Ovary (tissue), 9 donors: ENCODE data around the gene GATB. TPM values are rescaled to one million over a fixed set of nuclear protein-coding genes. Genes with fewer than 3 reads are reported as not detected.

Experiments used
- DNase-seq, 5 donors: peaks; one replicate each; pipeline ENCODE4 v3.0.0-alpha.2; 2019 to 2020
- H3K27ac ChIP-seq, 2 donors: fragments of 200-600 bp; one replicate each; pipeline versions ENCODE4 v1.5.1 to v1.8.0; 2019 to 2022
- H3K27me3 ChIP-seq: fragments of 200-600 bp; one replicate; pipeline ENCODE4 v1.8.0; 2022
- H3K36me3 ChIP-seq: fragments of 200-600 bp; sonication (generic); one replicate; pipeline ENCODE4 v1.5.1; 2019
- H3K4me1 ChIP-seq: one replicate; pipeline ENCODE4 v1.8.1; 2013; ENCODE audit warnings: mild to moderate bottlenecking, moderate library complexity; ENCODE audit not compliant: insufficient read depth
- H3K4me3 ChIP-seq: fragments of 200-600 bp; sonication (generic); one replicate; pipeline ENCODE4 v1.5.1; 2017
- H3K9me3 ChIP-seq, 2 donors: fragments of 200-600 bp in 1 of 2; sonication (generic) in 1 of 2; one replicate each; pipeline versions ENCODE4 v1.5.1 to v1.8.1; 2013 to 2019; ENCODE audit warnings: mild to moderate bottlenecking in 1 of 2, moderate library complexity in 1 of 2
- EP300 ChIP-seq: sonication (generic); formaldehyde crosslinking; IDR thresholded peaks from one replicate; pipeline ENCODE4 v1.6.1; 2017; ENCODE audit warnings: antibody characterized with exemption
- POLR2A ChIP-seq: fragments of 450-650 bp; IDR thresholded peaks from one replicate; pipeline ENCODE4 v1.6.1; 2017; ENCODE audit warnings: antibody characterized with exemption, mild to moderate bottlenecking, moderate library complexity
- WGBS, 3 donors: extraction: QIAGEN DNeasy Blood & Tissue Kit in 1 of 3; methylation state at CpG; one replicate each; pipeline versions ENCODE4 v1.1.5 to v1.1.7; 2013 to 2017; 5-methylcytosine and 5-hydroxymethylcytosine counted together
- intact Hi-C, 4 donors: fragments of 100-400 bp; cut with DNase I; formaldehyde crosslinking; loops; one replicate each; pipeline versions ENCODE4 v1.11.0 to v1.15.1; 2022 to 2023
- polyA plus RNA-seq, 2 donors: library from polyadenylated mRNA; stranded (reverse); fragments of 200-250 nt in 1 of 2; fragments of 350-450 nt in 1 of 2; fragmentation: Illumina TruSeq in 1 of 2; extraction: RNeasy Lipid Tissue Mini Kit (QIAGEN cat#74804) in 1 of 2; gene quantifications; one replicate each; pipeline ENCODE4 v1.2.3, GENCODE V29; 2013 to 2014
- total RNA-seq, 7 donors: library from RNA; depleted of rRNA in 2 of 7; stranded (reverse); fragments of >200 nt in 2 of 7; fragmentation: NEBNext Ultra II Directional in 3 of 7; extraction: Animal tissue kit (Norgen Biotek cat#: 25700) in 3 of 7; gene quantifications; one replicate each; pipeline versions ENCODE4 v1.1.0 to v1.2.4, GENCODE V29; 2016 to 2023
- TF ChIP-seq, protein P1 (sequence below), 3 donors: fragments of 450-650 bp in 2 of 3; fragments of 200-600 bp in 1 of 3; IDR thresholded peaks; one replicate each; pipeline versions ENCODE4 v1.5.1 to v1.8.0; 2016 to 2022; ENCODE audit warnings: antibody characterized with exemption in 3 of 3, mild to moderate bottlenecking in 1 of 3
- donor health status: DM: no; HTN: no; CAD: no; lungs with moderate emphysema.
- donor health status: DM: no; HTN: no; CAD: no.
- donor health status: Bipolar disorder and iron deficiency.
- donor health status: DM: yes; HTN: yes; CAD: no.
- donor health status: DM: no; HTN: no; CAD: no.
- donor health status: DM: yes; HTN: yes; CAD: no.

GATB gene
- total and polyA plus RNA-seq, 9 donors, result 10.0 to 21.3 (median 13.0) TPM

DNA sequence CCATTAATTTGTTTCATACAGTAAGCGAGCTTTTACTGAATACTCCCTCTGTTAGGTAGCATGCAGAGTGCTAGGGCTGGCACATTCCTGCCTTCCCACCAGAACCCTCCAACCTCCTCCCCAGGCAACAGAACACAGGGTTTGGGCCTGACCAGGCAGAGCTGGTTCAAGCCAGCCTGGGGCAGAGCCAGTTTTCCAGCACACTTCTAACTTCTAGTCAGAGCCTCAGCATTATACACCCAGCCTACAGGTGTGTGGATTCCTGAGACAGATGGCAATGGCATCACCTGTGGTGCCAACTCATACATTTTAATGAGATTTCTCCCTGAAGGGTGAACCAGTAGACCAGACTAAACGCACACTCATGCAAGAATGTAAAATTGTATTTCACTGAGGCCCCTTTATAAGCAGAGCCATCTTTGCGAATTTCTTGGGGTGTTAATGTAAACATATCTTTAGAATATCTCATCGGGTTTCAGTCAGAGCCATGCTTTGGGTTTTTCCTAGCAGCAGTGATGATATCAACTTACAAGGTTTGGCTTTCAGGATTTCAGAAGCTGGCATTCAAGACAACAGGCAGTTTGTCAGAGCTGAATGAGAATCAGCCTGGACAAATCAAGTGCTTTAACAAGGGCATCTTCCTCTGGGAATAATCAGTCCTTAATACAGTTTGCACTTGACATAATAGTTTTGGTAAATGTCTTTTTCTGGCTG is 92.0 kb downstream of the GATB start:
- intact Hi-C loops, result no loop called here
- WGBS, 3 donors, result 87 to 93% (median 92%) methylated on average over 4 of the region's 4 CpGs
- Histone ChIP-seq H3K27ac (no peak overlapping the region), H3K36me3 (no peaks in the 10 kb centered on the region), H3K4me3 (no peak overlapping the region), H3K9me3 (no peaks in the 10 kb centered on the region), H3K27me3 (no peaks in the 10 kb centered on the region), H3K4me1 (peaks cover 2% of the 10 kb centered on the region)
- TF ChIP-seq POLR2A (no peak), EP300 (no peak)
- TF ChIP-seq, protein P1, sequence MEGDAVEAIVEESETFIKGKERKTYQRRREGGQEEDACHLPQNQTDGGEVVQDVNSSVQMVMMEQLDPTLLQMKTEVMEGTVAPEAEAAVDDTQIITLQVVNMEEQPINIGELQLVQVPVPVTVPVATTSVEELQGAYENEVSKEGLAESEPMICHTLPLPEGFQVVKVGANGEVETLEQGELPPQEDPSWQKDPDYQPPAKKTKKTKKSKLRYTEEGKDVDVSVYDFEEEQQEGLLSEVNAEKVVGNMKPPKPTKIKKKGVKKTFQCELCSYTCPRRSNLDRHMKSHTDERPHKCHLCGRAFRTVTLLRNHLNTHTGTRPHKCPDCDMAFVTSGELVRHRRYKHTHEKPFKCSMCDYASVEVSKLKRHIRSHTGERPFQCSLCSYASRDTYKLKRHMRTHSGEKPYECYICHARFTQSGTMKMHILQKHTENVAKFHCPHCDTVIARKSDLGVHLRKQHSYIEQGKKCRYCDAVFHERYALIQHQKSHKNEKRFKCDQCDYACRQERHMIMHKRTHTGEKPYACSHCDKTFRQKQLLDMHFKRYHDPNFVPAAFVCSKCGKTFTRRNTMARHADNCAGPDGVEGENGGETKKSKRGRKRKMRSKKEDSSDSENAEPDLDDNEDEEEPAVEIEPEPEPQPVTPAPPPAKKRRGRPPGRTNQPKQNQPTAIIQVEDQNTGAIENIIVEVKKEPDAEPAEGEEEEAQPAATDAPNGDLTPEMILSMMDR (IDR thresholded peaks at IDR 0.05), result no peak
- DNase-seq, result no peak

DNA sequence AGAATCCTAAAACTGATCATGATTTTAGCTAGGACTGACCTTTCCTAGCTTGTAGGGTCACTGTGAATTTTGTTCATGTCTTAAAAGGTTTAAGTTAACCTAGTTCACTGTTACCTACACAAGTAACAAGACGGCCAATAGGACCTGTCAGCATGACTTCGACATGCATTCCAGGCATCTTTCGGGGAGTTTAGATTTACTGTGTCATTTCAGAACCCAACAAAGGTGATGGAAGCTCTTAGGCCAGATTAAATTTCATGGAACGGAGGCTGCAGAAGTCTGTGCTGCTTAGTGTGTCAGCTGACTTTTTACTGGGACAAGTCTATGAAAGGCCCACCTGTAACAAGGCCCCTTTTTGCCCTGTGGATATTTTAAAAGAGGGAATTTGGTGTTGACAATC is 93.1 kb downstream of the GATB start:
- DNase-seq, result no peak
- Histone ChIP-seq H3K27me3 (no peaks in the 10 kb centered on the region), H3K9me3 (no peaks in the 10 kb centered on the region), H3K36me3 (no peaks in the 10 kb centered on the region), H3K27ac (no peak overlapping the region), H3K4me1 (no peaks in the 10 kb centered on the region), H3K4me3 (no peak overlapping the region)
- TF ChIP-seq POLR2A, result no peak
- TF ChIP-seq, protein P1 (IDR thresholded peaks at IDR 0.05), result no peak
- TF ChIP-seq EP300, result no peak
- 85 to 91% (median 87%) methylated on average over 4 of the region's 4 CpGs for WGBS, 3 donors
- intact Hi-C loops, result no loop called here

DNA sequence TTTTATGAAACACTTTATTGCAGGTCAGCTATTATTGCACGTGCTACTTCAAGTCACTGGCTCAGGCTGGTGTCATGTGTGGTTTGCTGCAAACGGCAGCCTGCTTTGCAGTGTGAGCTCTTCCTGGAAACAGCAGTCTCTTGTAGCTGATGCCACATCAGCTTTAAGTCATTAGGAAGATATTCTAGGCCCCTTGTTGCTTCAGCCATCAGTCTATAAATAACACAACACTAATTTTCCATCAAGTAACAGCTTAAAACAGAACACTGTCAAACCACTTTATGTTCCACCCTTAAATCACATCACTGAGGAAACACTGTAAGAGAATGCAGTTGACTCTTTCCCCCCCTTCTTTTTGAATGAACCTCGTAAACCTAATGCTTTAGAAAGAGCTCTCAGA is 93.8 kb downstream of the GATB start:
- H3K27me3 ChIP-seq, result no peaks in the 10 kb centered on the region
- WGBS, 3 donors, result 41 to 62% (median 49%) methylated on average over 3 of the region's 3 CpGs
- H3K27ac ChIP-seq, result no peak overlapping the region
- H3K4me1 ChIP-seq, result no peaks in the 10 kb centered on the region
- no peak overlapping the region for H3K4me3 ChIP-seq
- intact Hi-C loops, result no loop called here
- H3K9me3 ChIP-seq, result no peaks in the 10 kb centered on the region
- TF ChIP-seq EP300, result no peak
- no peak for TF ChIP-seq POLR2A
- TF ChIP-seq, protein P1 (IDR thresholded peaks at IDR 0.05), result no peak
- no peak for DNase-seq
- H3K36me3 ChIP-seq, result no peaks in the 10 kb centered on the region

DNA sequence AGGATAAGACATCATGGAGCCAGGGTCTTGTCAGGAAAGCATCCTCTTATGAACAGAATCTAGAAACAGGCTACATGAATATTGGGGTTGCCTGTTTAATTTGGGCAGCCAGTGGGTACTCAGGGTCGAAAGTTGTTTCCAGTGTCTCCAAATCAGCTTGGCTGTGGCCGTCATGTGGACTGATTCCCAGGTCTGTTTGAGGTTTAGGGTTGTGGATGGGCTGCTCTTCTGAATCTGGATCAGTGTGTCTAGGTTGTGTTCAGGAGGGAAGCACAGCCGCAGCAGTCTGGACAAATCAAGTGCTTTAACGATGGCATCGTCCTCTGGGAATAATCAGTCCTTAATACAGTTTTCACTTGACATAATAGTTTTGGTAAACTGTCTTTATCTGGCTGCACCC is 94.3 kb downstream of the GATB start:
- DNase-seq, result no peak
- H3K9me3 ChIP-seq, result no peaks in the 10 kb centered on the region
- H3K27me3 ChIP-seq, result no peaks in the 10 kb centered on the region
- no peaks in the 10 kb centered on the region for H3K4me1 ChIP-seq
- no peak overlapping the region for H3K4me3 ChIP-seq
- TF ChIP-seq EP300 (no peak), POLR2A (no peak)
- TF ChIP-seq, protein P1 (IDR thresholded peaks at IDR 0.05), result no peak
- no peak overlapping the region for H3K27ac ChIP-seq
- 70 to 88% (median 83%) methylated on average over 5 of the region's 5 CpGs for WGBS, 3 donors
- intact Hi-C loops, result no loop called here
- no peaks in the 10 kb centered on the region for H3K36me3 ChIP-seq
